Endodermal cell (in vitro differentiated cells): ENCODE results near the gene MYORG. TPM values are rescaled to one million over a fixed set of nuclear protein-coding genes. Genes with fewer than 3 reads are reported as not detected.

ENCODE experiments used
- DNase-seq: peaks from one replicate; pipeline ENCODE4 v3.0.0-alpha.2; 2017
- H3K27ac ChIP-seq: 2 replicates; pipeline ENCODE4 v1.5.1; 2013; ENCODE audit warnings: mild to moderate bottlenecking, low read depth, low read length, moderate library complexity
- H3K27me3 ChIP-seq: 2 replicates; pipeline ENCODE4 v1.6.1; 2013; ENCODE audit warnings: mild to moderate bottlenecking, low read length, moderate library complexity; ENCODE audit not compliant: insufficient read depth, control insufficient read depth, poor library complexity, severe bottlenecking
- H3K36me3 ChIP-seq: 2 replicates; pipeline ENCODE4 v1.7.0; 2013; ENCODE audit warnings: mild to moderate bottlenecking, low read length, moderate library complexity; ENCODE audit not compliant: control insufficient read depth, insufficient read depth
- H3K4me1 ChIP-seq: one replicate; pipeline ENCODE4 v1.7.0; 2013; ENCODE audit warnings: low read length; ENCODE audit not compliant: control insufficient read depth, insufficient read depth
- H3K4me3 ChIP-seq: 2 replicates; pipeline ENCODE4 v1.5.1; 2013; ENCODE audit warnings: mild to moderate bottlenecking, low read length, moderate library complexity
- H3K9ac ChIP-seq: 2 replicates; pipeline ENCODE4 v1.6.1; 2013; ENCODE audit warnings: mild to moderate bottlenecking, low read length, moderate library complexity; ENCODE audit not compliant: poor library complexity, severe bottlenecking; ENCODE audit errors: extremely low read depth
- H3K9me3 ChIP-seq: 2 replicates; pipeline ENCODE4 v1.6.1; 2013; ENCODE audit warnings: mild to moderate bottlenecking, low read length, moderate library complexity; ENCODE audit not compliant: control insufficient read depth
- H3K27ac Mint-ChIP-seq: 2 replicates; pipeline ENCODE4 v1.8.0; 2020; ENCODE audit warnings: mixed read lengths
- H3K27me3 Mint-ChIP-seq: 2 replicates; pipeline ENCODE4 v1.8.0; 2021; ENCODE audit warnings: mild to moderate bottlenecking, mixed read lengths; ENCODE audit not compliant: insufficient read depth
- H3K36me3 Mint-ChIP-seq: 2 replicates; pipeline ENCODE4 v1.8.0; 2020; ENCODE audit warnings: low read depth, mixed read lengths
- H3K4me1 Mint-ChIP-seq: 2 replicates; pipeline ENCODE4 v1.8.0; 2020; ENCODE audit warnings: mixed read lengths
- H3K4me3 Mint-ChIP-seq: 2 replicates; pipeline ENCODE4 v1.8.0; 2020; ENCODE audit warnings: mild to moderate bottlenecking, moderate library complexity, mixed read lengths
- H3K9me3 Mint-ChIP-seq: 2 replicates; pipeline ENCODE4 v1.8.0; 2020; ENCODE audit warnings: mild to moderate bottlenecking, mixed read lengths
- CTCF ChIP-seq: fragments of 200-600 bp; sonication (generic); conservative IDR thresholded peaks from 2 replicates; pipeline ENCODE4 v1.5.0; 2021; ENCODE audit warnings: antibody characterized with exemption, mild to moderate bottlenecking
- WGBS, 2 experiments: methylation state at CpG; one replicate each; pipeline versions ENCODE4 v1.1.5 to v1.1.7; 2013; ENCODE audit warnings: missing lambda C conversion rate in 2 of 2, mixed read lengths in 1 of 2; ENCODE audit not compliant: insufficient coverage in 1 of 2, insufficient read length in 1 of 2; 5-methylcytosine and 5-hydroxymethylcytosine counted together
- total RNA-seq, 2 donors: library from RNA; stranded (reverse); fragmentation: NEBNext Ultra II Directional in 1 of 2; extraction: Animal tissue kit (Norgen Biotek cat#: 25700) in 1 of 2; gene quantifications; 2 replicates in 1 of 2; 3 replicates in 1 of 2; pipeline ENCODE4 v1.2.1, GENCODE V29; 2021

The MYORG gene
- total RNA-seq, 2 donors from 2014 or later, result 56.7 to 58.8 TPM

GRCh38 chr9:34337403-34337802 lies 39.3 kb downstream of the MYORG start:
- TF ChIP-seq CTCF, result peak; percentile 61

GRCh38 chr9:34335376-34335775 lies 41.3 kb downstream of the MYORG start:
- no peak for DNase-seq
- no peak for TF ChIP-seq CTCF
- no peak overlapping the region for H3K4me3 ChIP-seq
- Mint-ChIP-seq H3K36me3 (peaks cover 24% of the 10 kb centered on the region), H3K27ac (peak overlapping the region; percentile 42), H3K4me3 (no peak overlapping the region), H3K4me1 (peaks cover 31% of the 10 kb centered on the region), H3K9me3 (no peaks in the 10 kb centered on the region), H3K27me3 (no peaks in the 10 kb centered on the region)
- WGBS, 2 experiments, result 93 to 96% methylated on average over 2 to 4 of the region's 4 CpGs
- H3K27me3 ChIP-seq, result no peaks in the 10 kb centered on the region
- peaks cover 29% of the 10 kb centered on the region for H3K36me3 ChIP-seq
- H3K4me1 ChIP-seq, result peaks cover 12% of the 10 kb centered on the region
- peak overlapping the region; percentile 82 for H3K27ac ChIP-seq
- H3K9me3 ChIP-seq, result no peaks in the 10 kb centered on the region
- H3K9ac ChIP-seq, result no peak overlapping the region

More at GRCh38 chr9:34337403-34337802, 39.3 kb downstream of the MYORG start:
- peaks cover 12% of the 10 kb centered on the region for H3K4me1 ChIP-seq
- no peaks in the 10 kb centered on the region for H3K27me3 Mint-ChIP-seq
- H3K36me3 Mint-ChIP-seq, result peaks cover 33% of the 10 kb centered on the region
- H3K27ac Mint-ChIP-seq, result no peak overlapping the region
- peaks cover 26% of the 10 kb centered on the region for H3K4me1 Mint-ChIP-seq
- H3K27me3 ChIP-seq, result no peaks in the 10 kb centered on the region
- no peak overlapping the region for H3K9ac ChIP-seq
- no peak overlapping the region for H3K27ac ChIP-seq
- H3K4me3 Mint-ChIP-seq, result no peak overlapping the region
- no peaks in the 10 kb centered on the region for H3K9me3 Mint-ChIP-seq
- H3K4me3 ChIP-seq, result no peak overlapping the region
- DNase-seq, result no peak
- peaks cover 36% of the 10 kb centered on the region for H3K36me3 ChIP-seq
- 93 to 94% methylated on average over 2 of the region's 2 CpGs for WGBS, 2 experiments
- H3K9me3 ChIP-seq, result no peaks in the 10 kb centered on the region

- Histone ChIP-seq H3K27me3 (no peaks in the 10 kb centered on the region), H3K4me1 (peaks cover 12% of the 10 kb centered on the region), H3K9ac (peak overlapping the region; percentile 7), H3K9me3 (no peaks in the 10 kb centered on the region), H3K4me3 (no peak overlapping the region), H3K36me3 (peaks cover 25% of the 10 kb centered on the region), H3K27ac (peak overlapping the region; percentile 82)
- DNase-seq, result peak; percentile 59
- WGBS, 2 experiments, result 89 to 100% methylated on average over 2 of the region's 2 CpGs
- peak overlapping the region; percentile 42 for H3K27ac Mint-ChIP-seq
- no peak for TF ChIP-seq CTCF
- peaks cover 20% of the 10 kb centered on the region for H3K36me3 Mint-ChIP-seq
- peaks cover 31% of the 10 kb centered on the region for H3K4me1 Mint-ChIP-seq
- H3K4me3 Mint-ChIP-seq, result no peak overlapping the region
- H3K27me3 Mint-ChIP-seq, result no peaks in the 10 kb centered on the region
- H3K9me3 Mint-ChIP-seq, result no peaks in the 10 kb centered on the region
Observed at GRCh38 chr9:34334916-34335315, 41.8 kb downstream of the MYORG start.
